Measurements from ENCODE around the gene IQCB1.
A peak's percentile ranks its signal among the peaks of the same experiment; 100 is the strongest.
"Not testable (repeated sequence)": the region's sequence is repeated elsewhere in the genome, so short reads cannot be mapped to it uniquely, and the experiment has no call there.

Gene IQCB1

GRCh38 chr3:121800906-121801305 is 34.0 kb downstream of the IQCB1 start:
- DNase-seq: no peak

GRCh38 chr3:121796970-121797369 is 37.9 kb downstream of the IQCB1 start:
- DNase-seq: no peak

GRCh38 chr3:121794264-121794983 is 40.4 kb downstream of the IQCB1 start:
- no peak for DNase-seq

- no peak for DNase-seq
Observed at GRCh38 chr3:121793078-121793477, 41.8 kb downstream of the IQCB1 start.

- no peak for DNase-seq
Observed at GRCh38 chr3:121786485-121786884, 48.4 kb downstream of the IQCB1 start.

- not testable (repeated sequence) for DNase-seq
Observed at GRCh38 chr3:121782784-121783183, 52.1 kb downstream of the IQCB1 start.

- no peak for DNase-seq
Observed at GRCh38 chr3:121781611-121782010, 53.2 kb downstream of the IQCB1 start.

GRCh38 chr3:121775095-121775494 is 59.8 kb downstream of the IQCB1 start:
- DNase-seq: not testable (repeated sequence)

- DNase-seq: no peak
Observed at GRCh38 chr3:121769246-121769645, 65.6 kb downstream of the IQCB1 start.

GRCh38 chr3:121768452-121768851 is 66.4 kb downstream of the IQCB1 start:
- no peak for DNase-seq

- no peak for DNase-seq
Observed at GRCh38 chr3:121759541-121760202, 75.2 kb downstream of the IQCB1 start.

- DNase-seq: no peak
Observed at GRCh38 chr3:121758727-121759450, 76.0 kb downstream of the IQCB1 start.

- DNase-seq: no peak
Observed at GRCh38 chr3:121757812-121758545, 76.9 kb downstream of the IQCB1 start.

GRCh38 chr3:121757087-121757811 is 77.6 kb downstream of the IQCB1 start:
- no peak for DNase-seq

- no peak for DNase-seq
Observed at GRCh38 chr3:121752772-121753171, 82.1 kb downstream of the IQCB1 start.

GRCh38 chr3:121752261-121752660 is 82.6 kb downstream of the IQCB1 start:
- DNase-seq: no peak

GRCh38 chr3:121750087-121750415 is 84.8 kb downstream of the IQCB1 start:
- DNase-seq: no peak

GRCh38 chr3:121749276-121750086 is 85.4 kb downstream of the IQCB1 start, which contains the start of gene GOLGB1:
TSS of gene GOLGB1 (minus strand) at chr3:121749741. CDS start at chr3:121730971, 18,770 bp downstream.
- peak; percentile 90 for DNase-seq

GRCh38 chr3:121748680-121749275 is 86.1 kb downstream of the IQCB1 start:
- no peak for DNase-seq

GRCh38 chr3:121747976-121748375 is 86.9 kb downstream of the IQCB1 start:
- no peak for DNase-seq

GRCh38 chr3:121743106-121743505 is 91.8 kb downstream of the IQCB1 start:
- DNase-seq: not testable (repeated sequence)
